Suprapubic skin (tissue), 4 donors: ENCODE results near the gene NRP1.

Source experiments
- EP300 ChIP-seq: sonication (generic); formaldehyde crosslinking; IDR thresholded peaks from one replicate; pipeline ENCODE4 v1.6.1; 2017; ENCODE audit warnings: antibody characterized with exemption
- POLR2A ChIP-seq, 2 donors: fragments of 450-650 bp; IDR thresholded peaks; one replicate each; pipeline ENCODE4 v1.6.1; 2017; ENCODE audit warnings: antibody characterized with exemption in 2 of 2, mild to moderate bottlenecking in 2 of 2, moderate library complexity in 2 of 2
- POLR2AphosphoS5 ChIP-seq, 3 donors: sonication (generic); formaldehyde crosslinking; IDR thresholded peaks; one replicate each; pipeline ENCODE4 v1.6.1; 2017; ENCODE audit warnings: antibody characterized with exemption in 3 of 3
- TF ChIP-seq, protein P1 (sequence below), 2 donors: fragments of 200-600 bp in 1 of 2; fragments of 450-650 bp in 1 of 2; sonication (generic) in 1 of 2; IDR thresholded peaks; one replicate each; pipeline ENCODE4 v1.5.1; 2016 to 2019; ENCODE audit warnings: antibody characterized with exemption in 2 of 2, mild to moderate bottlenecking in 1 of 2, moderate library complexity in 1 of 2

DNA sequence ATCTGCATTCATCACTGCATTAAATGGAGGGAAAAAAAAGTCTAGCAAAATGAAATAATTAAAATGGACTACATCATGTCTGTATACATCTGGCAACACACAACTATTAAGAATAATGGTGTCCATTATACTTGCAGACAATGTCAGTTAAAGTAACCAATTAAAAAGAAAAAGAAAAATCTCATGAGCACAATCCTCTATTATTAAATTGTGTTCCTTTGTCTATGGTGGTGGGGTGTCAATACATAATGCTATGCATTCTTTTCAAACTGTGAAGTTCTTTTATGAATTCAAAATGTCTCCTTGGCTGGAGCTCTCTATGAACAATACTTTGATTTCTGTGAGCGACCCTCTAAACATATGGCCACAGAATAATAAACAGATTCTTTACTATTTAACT is 63.5 kb downstream of the NRP1 start:
- TF ChIP-seq POLR2A (IDR thresholded peaks at IDR 0.05) (no peak), EP300 (no peak), POLR2AphosphoS5 (IDR thresholded peaks at IDR 0.05) (no peak)
- TF ChIP-seq, protein P1, sequence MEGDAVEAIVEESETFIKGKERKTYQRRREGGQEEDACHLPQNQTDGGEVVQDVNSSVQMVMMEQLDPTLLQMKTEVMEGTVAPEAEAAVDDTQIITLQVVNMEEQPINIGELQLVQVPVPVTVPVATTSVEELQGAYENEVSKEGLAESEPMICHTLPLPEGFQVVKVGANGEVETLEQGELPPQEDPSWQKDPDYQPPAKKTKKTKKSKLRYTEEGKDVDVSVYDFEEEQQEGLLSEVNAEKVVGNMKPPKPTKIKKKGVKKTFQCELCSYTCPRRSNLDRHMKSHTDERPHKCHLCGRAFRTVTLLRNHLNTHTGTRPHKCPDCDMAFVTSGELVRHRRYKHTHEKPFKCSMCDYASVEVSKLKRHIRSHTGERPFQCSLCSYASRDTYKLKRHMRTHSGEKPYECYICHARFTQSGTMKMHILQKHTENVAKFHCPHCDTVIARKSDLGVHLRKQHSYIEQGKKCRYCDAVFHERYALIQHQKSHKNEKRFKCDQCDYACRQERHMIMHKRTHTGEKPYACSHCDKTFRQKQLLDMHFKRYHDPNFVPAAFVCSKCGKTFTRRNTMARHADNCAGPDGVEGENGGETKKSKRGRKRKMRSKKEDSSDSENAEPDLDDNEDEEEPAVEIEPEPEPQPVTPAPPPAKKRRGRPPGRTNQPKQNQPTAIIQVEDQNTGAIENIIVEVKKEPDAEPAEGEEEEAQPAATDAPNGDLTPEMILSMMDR (IDR thresholded peaks at IDR 0.05), result no peak
